IPS-18c (cell line): ENCODE results near the gene RAB20.
"Not testable (repeated sequence)": the region's sequence is repeated elsewhere in the genome, so short reads cannot be mapped to it uniquely, and the experiment has no call there.

ENCODE experiments used
- H3K4me3 ChIP-seq: 2 replicates; pipeline ENCODE4 v1.7.0; 2013; ENCODE audit warnings: low read depth, mild to moderate bottlenecking, low read length, moderate library complexity; ENCODE audit not compliant: insufficient read depth
- H3K9me3 ChIP-seq: one replicate; pipeline ENCODE4 v1.6.1; 2013; ENCODE audit warnings: mild to moderate bottlenecking, low read length, moderate library complexity; ENCODE audit not compliant: control insufficient read depth, insufficient read depth

The RAB20 gene, protein sequence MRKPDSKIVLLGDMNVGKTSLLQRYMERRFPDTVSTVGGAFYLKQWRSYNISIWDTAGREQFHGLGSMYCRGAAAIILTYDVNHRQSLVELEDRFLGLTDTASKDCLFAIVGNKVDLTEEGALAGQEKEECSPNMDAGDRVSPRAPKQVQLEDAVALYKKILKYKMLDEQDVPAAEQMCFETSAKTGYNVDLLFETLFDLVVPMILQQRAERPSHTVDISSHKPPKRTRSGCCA

DNA sequence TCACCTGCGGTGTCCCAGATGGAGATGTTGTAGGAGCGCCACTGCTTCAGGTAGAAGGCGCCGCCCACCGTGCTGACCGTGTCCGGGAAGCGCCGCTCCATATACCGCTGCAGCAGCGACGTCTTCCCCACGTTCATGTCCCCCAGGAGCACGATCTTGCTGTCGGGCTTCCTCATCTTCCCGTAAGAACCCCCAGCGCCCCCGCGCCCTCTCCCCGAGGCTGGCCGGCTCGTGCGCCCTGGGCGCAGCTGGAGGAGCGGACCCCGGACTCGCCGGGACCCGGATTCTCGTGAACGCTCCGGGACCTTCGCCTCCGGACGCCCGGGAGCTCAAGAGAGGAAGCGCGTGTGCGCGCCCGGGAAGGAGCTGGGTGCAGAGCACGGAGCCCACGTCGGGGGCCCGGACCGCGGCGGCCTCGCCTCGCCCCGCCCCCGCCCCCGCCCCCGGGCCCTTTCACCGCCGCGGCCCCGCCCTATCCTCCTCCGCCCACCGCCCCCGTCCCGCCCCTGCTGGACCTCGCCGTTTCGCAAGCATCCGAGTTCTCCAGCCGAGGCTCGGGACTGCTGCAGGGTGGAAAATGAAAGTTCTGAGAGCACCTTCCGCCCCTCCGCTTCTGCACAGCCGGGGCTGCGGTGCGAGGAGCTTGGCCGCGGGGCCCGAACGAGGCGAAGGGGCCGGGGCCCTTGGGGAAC is at the start of gene RAB20:
Gene RAB20, minus strand, starts transcription at position 379 of the 692 bp plus-strand sequence. Its CDS starts 203 bp downstream, at position 176.
- Histone ChIP-seq H3K4me3 (peak within 1 kb of the TSS; percentile 83), H3K9me3 (no peaks in the 10 kb centered on the region)

DNA sequence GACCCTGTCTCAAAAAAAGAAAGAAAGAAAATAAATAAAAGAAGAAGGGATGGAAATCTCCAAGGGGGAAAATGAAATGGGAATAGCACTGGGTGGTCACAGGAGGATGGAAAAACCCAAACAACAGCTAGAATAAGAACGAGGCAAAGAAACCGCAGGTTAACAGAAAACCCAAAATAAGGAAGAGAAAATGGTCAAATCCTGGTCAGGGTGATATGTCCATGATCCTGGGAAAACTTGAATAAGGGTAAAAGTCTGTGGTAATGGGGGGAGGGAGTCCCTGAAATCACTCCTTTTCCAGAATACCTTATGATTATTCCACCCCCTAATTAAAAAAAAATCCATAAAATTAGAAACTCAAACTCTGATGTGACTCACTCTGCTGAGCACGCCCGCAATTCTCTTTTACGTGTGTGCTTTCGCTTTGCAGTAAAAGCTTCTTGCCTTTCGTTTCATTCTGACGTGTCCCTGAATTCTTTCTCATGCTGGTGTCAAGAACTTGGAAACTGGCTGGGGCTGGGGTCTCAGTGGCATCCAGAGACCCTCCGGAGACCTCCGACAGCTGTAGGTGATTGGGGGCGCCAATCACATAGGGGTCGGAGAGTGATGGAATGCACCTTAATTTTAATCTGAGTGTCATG is 49.6 kb upstream of the RAB20 start:
- H3K9me3 ChIP-seq, result peaks cover 6% of the 10 kb centered on the region
- no peak overlapping the region for H3K4me3 ChIP-seq

DNA sequence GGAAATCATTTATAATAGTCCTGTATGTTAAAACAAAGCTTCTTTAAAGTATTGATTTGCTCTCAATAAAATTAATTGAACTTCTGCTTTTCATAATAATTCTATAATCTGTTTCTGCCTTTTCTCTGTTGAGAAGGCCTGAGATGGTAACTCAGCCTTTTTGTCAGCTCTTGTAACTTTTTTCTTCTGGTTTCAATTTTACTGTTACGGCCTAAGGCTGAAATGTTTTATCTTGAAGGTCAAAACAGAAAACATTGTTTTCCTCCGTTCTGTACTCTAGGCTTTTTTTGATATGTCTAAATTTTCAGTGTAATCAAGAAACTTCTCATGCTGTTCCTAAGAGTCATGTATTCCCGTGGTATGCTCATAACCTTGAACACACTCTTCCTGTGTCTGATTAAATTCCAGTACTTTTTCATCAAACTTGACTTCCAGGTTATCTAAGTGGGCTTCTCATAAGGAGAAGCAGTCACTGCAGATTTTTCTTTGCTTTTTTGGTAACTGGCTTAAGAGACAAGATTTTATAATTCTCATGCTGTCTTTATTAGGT is 46.2 kb upstream of the RAB20 start:
- H3K9me3 ChIP-seq, result peaks cover 2% of the 10 kb centered on the region

DNA sequence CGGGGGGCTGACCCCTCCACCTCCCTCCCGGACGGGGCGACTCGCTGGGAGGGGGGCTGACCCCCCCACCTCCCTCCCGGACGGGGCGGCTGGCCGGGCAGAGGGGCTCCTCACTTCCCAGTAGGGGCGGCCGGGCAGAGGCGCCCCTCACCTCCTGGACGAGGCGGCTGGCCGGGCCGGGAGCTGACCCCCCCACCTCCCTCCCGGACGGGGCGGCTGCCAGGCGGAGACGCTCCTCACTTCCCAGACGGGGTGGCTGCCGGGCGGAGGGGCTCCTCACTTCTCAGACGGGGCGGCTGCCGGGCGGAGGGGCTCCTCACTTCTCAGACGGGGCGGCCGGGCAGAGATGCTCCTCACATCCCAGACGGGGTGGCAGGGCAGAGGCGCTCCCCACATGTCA is 44.8 kb upstream of the RAB20 start:
- H3K4me3 ChIP-seq, H3K9me3 ChIP-seq: not testable (repeated sequence)

More for the DNA sequence above, 46.2 kb upstream of the RAB20 start:
- H3K4me3 ChIP-seq, result no peak overlapping the region

DNA sequence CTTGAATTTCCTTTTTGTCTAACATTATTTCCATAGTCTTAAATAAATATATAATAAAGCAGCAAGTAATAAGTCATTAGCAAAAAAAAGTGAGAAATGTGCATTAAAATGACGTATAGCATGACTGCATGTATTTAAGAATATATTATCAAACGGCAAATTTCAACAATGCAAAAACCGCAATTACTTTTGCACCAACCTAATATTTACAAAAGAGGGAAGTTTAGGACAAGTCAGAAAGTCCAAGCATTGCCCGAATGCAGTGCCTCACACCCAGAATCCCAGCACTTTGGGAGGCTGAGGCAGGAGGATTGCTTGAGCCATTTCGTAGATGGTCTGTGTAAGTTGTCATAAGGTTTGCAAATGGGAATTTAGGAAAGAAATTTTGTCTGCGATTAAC is 43.6 kb upstream of the RAB20 start:
- peaks cover 2% of the 10 kb centered on the region for H3K9me3 ChIP-seq
- no peak overlapping the region for H3K4me3 ChIP-seq

DNA sequence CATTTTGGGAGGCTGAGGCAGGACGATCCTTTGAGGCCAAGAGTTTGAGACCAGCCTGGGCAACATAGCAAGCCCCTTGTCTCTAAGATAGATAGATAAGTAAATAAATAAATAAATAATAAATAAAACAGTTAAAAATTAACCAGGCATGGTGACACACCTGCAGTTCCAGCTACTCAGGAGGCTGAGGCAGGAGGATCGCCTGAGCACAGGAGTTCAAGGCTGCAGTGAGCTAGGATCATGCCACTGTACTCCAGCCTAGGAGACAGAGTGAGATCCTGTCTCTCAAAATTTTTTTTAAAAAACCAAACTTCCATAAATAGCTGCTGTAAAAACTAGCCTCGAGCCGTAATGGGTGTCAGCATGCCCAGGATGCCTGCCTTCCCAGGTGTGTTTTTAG is 39.5 kb upstream of the RAB20 start:
- Histone ChIP-seq H3K4me3 (no peak overlapping the region), H3K9me3 (no peaks in the 10 kb centered on the region)

DNA sequence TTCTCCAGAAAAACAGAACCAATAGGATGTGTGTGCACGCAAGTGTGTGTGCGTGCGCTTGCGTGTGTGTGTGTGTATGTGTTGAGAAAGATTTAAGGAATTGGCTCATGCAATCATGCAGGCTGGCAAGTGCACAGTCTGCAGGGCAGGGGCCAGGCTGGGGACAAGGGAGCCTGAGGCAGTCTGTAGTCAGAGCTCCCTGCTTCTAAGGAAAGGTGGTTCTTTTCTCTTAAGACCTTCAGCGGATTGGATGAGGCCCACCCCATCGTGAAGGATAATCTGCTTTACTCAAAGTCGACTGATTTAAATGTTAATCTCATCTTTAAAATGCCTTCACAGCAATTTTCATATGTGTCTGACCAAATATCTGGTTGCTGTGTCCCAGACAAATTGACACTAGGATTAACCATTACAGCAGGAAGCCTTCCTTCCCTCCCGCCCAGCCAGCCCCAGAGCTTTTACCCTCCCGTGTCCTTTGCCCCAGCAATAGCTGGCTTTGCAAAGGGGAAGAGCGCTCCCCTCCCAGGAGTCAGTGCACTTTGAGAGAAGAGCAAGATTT is 38.8 kb upstream of the RAB20 start:
- Histone ChIP-seq H3K4me3 (no peak overlapping the region), H3K9me3 (no peaks in the 10 kb centered on the region)

DNA sequence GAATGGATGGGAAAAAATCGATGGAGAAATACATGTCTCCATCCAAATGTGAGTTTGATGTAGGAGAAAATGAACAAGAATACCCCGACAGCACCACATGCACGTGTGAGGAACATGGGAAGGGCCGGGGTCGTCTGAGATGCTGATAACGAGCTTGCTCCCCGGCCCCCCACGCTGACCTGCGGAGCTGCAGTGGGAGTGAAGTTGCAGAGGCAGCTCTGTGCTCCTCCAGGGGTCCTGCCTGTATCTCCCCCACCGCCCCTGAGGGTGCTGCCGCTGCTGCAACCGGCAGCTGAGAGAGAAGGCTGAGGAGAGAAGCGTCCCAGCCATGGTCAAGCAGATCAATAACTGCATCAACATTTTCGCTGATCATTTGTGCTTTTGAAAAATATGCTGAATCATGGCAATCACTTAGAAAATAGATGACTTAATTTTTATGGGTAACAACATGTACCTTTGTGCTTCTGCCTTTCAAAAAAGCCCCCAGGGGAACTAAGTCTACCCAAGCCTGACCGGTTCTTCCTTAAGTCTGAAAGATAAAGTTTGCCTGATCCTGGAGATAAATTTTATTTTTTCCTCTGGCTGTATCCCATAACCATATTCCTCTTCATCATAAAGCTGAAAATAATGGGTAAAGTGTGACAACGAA is 35.6 kb upstream of the RAB20 start:
- H3K9me3 ChIP-seq, result no peaks in the 10 kb centered on the region

DNA sequence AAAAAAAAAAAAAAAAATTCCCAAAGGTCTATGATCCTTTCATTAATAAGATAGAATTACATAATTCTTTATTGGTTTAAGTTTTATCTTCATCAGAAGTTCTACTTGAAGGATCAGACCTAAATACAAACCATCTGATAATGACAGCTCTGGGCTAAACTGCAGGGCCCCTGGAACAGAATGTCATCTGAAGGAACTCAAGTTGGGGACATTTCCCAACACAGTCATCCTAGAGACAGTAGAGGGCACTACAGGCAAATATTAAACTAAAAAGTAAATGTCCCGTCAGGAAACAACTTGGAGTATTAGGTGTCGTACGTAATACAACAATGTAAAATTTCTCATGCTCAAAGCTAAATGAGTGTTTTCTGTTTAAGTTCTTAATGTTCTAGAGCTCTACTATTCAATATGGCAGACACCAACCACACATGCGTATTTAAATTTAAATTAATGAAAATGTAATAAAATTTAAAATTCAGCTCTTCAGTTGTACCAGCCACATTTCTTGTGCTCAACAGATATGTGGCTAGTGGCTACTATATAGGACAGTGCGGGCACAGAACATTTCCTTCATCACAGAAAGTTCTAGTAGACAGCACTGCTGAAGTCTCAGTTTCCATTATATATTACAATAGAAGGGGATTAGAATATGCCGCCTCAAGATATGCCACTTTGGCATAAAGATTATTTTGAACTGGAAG is 32.1 kb upstream of the RAB20 start:
- Histone ChIP-seq H3K4me3 (no peak overlapping the region), H3K9me3 (no peaks in the 10 kb centered on the region)

More for the DNA sequence above, 35.6 kb upstream of the RAB20 start:
- no peak overlapping the region for H3K4me3 ChIP-seq

DNA sequence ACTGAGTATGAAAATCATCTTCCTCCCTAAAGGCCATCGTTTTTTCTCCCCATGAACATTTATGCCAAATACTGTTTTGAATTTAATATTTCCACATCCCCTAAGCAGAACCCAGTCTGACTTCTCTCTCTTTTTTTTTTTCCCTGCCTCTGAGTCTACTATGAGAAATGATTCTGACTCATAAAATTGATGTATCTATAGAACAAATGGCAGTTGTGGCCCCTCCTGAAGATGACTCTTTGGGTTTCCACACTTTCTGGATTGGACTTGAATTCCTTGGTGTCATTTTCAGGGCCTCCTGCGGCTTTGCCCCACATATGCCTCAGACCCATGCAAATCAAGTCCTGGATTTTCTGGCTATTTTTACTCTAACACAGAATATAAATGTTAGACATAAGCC is 31.1 kb upstream of the RAB20 start:
- H3K9me3 ChIP-seq, result no peaks in the 10 kb centered on the region
- H3K4me3 ChIP-seq, result no peak overlapping the region

DNA sequence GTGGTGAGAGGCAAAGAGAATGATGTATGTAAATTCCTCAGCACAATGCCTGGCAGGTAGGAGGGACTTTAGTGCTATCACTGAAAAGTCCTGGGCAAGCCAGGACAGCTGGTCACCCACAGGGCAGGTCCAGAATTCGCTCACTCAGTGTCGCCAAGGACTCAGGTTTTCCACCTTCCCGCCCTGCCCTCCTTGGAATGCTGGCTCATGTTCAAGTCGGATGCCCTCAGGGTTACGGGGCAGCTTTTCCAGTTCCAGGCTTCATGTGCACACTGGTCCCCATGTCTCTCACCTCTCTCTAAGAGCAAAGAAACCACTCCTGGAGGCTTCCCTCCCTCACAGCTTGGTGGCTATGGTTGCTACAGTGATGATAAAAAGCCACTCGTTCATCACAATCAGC is 29.1 kb upstream of the RAB20 start:
- Histone ChIP-seq H3K9me3 (no peaks in the 10 kb centered on the region), H3K4me3 (no peak overlapping the region)

DNA sequence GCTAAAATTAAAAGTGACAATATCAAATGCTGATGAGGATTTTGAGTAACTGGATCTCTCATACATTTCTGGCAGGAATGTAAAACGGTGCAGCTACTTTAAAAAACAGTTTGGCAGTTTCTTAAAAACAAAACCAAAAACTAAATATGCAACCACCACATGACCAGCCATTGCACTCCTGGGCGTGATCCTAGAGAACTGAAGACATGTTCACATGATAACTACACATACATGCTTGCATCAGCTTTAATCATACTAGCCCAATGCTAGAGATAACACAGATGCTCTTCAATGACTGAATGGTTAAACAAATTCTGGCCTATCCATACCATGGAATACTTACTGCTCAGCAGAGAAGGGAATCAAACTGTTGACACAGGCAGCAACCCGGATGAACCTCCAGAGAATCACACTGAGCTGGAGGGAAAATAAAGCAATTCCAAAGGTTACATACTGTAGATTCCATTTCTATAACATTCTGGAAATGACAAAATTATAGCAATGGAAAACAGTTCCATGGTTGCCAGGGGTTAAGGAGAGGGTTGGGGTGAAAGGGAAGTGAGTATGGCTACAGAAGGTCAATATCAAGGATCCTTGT is 28.4 kb upstream of the RAB20 start:
- Histone ChIP-seq H3K9me3 (no peaks in the 10 kb centered on the region), H3K4me3 (no peak overlapping the region)

DNA sequence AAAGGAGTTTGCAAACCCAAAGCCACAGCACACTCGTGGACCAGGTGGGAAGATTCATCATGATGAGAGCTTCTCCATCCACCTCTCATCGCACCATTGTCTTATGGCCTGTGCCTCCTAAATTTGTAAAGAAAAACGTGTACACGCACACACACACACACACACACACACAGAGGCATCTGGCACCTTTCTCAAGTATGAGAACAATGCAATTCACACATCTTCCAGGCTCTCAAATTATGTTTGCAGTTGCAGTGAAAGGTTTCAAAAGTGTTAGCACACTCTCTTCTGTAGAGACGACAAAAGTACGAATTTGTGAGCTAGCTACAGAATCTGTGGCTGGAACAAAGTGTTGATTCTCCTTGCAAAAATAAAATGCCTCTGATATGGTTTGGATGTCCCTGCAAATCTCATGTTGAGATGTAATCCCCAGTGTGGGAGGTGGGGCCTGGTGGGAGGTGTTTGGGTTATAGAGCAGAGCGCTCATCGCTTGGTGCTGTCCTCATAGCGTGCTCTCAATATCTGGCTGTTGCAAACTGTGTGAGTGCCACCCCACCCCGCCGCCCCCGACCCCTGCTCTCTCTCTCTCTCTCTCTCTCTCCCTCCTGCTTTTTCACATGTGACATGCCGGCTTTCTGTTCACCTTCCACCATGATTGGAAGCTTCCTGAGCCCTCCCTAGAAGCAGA is 21.8 kb upstream of the RAB20 start:
- peaks cover 2% of the 10 kb centered on the region for H3K9me3 ChIP-seq
- no peak overlapping the region for H3K4me3 ChIP-seq

DNA sequence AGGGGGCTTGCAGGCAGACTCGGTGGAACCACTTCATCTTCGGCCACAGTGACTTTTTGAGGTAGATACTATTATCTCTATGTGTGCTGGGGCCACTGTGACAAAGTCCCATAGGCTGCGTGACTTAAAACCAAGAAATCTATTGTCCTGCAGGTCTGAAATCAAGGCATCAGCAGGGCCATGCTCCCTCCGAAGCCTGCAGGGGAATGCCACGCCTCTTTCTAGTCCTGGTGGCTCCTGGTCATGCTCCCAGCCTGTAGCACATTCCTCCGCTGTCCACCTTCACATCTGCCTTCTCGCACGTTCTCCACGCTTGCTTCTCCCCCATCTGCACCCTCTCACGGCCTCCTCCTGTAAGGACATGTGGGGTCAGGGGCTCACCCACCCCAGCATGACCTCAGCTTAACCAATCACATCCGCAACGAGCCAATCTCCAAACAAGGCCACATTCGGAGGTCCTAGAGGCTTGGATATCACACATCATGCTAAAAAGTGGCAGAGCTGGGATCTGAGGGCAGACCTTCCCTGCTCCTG is 21.0 kb upstream of the RAB20 start:
- Histone ChIP-seq H3K9me3 (peaks cover 2% of the 10 kb centered on the region), H3K4me3 (no peak overlapping the region)

DNA sequence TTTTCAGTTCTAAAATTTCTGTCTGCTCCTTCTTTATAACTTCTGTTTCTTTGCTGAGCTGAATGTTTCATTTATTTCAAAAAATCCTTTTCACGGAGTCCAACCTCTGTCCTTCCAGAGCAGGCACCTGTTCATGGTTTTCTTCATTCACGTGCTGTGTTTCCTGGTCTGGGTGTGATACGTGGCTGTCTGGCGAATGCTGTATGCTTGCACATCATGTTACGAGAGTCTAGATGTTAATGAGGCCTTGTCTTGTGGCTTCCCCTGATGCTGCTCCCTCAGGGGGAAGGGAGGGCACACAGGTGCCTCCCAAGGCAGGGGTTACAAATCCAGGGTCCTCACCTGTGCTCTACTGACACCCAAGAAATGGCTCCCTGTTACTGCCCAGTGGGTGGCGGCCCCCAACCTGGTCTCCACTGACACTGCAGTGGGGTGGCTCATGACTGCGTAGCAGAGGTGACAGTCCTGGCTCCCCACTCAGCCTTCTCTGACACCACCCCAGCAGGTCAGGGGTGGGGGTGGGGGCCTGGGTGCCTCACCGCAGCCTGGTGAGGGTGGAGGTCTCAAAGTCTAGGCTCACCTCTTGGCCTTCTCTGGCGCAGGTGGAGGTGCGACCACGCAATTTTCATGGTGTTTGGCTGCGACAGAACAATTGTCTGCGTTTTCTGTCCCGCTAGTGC is 20.1 kb upstream of the RAB20 start:
- Histone ChIP-seq H3K9me3 (peaks cover 2% of the 10 kb centered on the region), H3K4me3 (no peak overlapping the region)
